ENCODE results near the gene PRTFDC1.

Gene PRTFDC1

DNA sequence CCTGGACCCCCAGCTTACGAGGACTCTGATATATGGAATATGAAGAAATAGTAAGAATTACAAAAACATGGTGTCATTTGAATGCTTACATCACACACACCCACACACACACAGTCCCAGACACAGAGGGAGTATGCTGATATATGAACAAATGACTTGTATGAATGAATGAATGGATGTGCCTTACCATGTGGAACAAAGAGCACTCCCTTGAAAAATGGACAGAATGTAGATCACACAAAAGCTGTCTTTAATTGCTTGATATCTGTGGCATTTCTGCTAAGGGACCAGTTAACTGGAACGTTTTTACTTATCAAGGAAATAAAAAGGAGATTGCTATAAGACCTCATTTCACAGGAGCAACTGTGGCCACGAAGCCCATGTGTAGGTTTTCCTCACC is 46.0 kb downstream of the PRTFDC1 start:
- H3K4me3 ChIP-seq: no peak overlapping the region

GRCh38 chr10:24904824-24905223 is 47.6 kb downstream of the PRTFDC1 start:
- Histone ChIP-seq H3K4me2 (no peak overlapping the region), H3K36me3 (peaks cover 0 to 3% (median 0%) of the 10 kb centered on the region in 11 experiments; a peak in 1 of 22 replicates), H3K9me3 (replicated peaks in 1 of 11) (peaks cover 0 to 16% (median 10%) of the 10 kb centered on the region in 11 experiments; a peak in 15 of 22 replicates), H3K27me3 (no peaks in the 10 kb centered on the region), H3K4me3 (no peak overlapping the region), H3K9ac (no peak overlapping the region), H4K20me1 (no peaks in the 10 kb centered on the region), H3K4me1 (peaks cover 0 to 52% (median 13%) of the 10 kb centered on the region in 10 experiments; a peak in 12 of 20 replicates), H3K27ac (no peak overlapping the region)
- TF ChIP-seq Cebpa-rat (IDR thresholded peaks at IDR 0.05): no peak

More for the DNA sequence above, 46.0 kb downstream of the PRTFDC1 start:
- Histone ChIP-seq H4K20me1 (no peaks in the 10 kb centered on the region), H3K27me3 (no peaks in the 10 kb centered on the region), H3K9me3 (replicated peaks in 1 of 11) (peaks cover 0 to 16% (median 10%) of the 10 kb centered on the region in 11 experiments; a peak in 15 of 22 replicates), H3K36me3 (peaks cover 0 to 3% (median 0%) of the 10 kb centered on the region in 11 experiments; a peak in 1 of 22 replicates), H3K4me2 (no peak overlapping the region), H3K9ac (no peak overlapping the region), H3K27ac (no peak overlapping the region), H3K4me1 (peaks cover 0 to 53% (median 9%) of the 10 kb centered on the region in 10 experiments; a peak in 12 of 20 replicates)
- no peak for TF ChIP-seq Cebpa-rat (IDR thresholded peaks at IDR 0.05)

GRCh38 chr10:24902400-24902728 is 50.0 kb downstream of the PRTFDC1 start:
- peaks cover 0 to 42% (median 14%) of the 10 kb centered on the region in 10 experiments; a peak in 12 of 20 replicates for H3K4me1 ChIP-seq
- H3K27ac ChIP-seq: peak overlapping the region in 2 of 11 experiments; percentile 3 to 76; a peak in 3 of 22 replicates
- H3K27me3 ChIP-seq: no peaks in the 10 kb centered on the region
- no peaks in the 10 kb centered on the region for H4K20me1 ChIP-seq
- peak overlapping the region in 5 of 11 experiments; percentile 60 to 86 (median 76); a peak in 10 of 22 replicates for H3K4me2 ChIP-seq
- H3K4me3 ChIP-seq: no peak overlapping the region
- H3K9me3 ChIP-seq (replicated peaks in 1 of 11): peaks cover 0 to 15% (median 9%) of the 10 kb centered on the region in 11 experiments; a peak in 15 of 22 replicates
- H3K36me3 ChIP-seq: peaks cover 0 to 3% (median 0%) of the 10 kb centered on the region in 11 experiments; a peak in 1 of 22 replicates
- TF ChIP-seq Cebpa-rat (IDR thresholded peaks at IDR 0.05): no peak
- H3K9ac ChIP-seq: no peak overlapping the region

GRCh38 chr10:24901686-24902399 is 50.6 kb downstream of the PRTFDC1 start:
- TF ChIP-seq Cebpa-rat (IDR thresholded peaks at IDR 0.05): no peak
- peaks cover 0 to 47% (median 14%) of the 10 kb centered on the region in 10 experiments; a peak in 12 of 20 replicates for H3K4me1 ChIP-seq
- H3K27ac ChIP-seq: peak overlapping the region in 4 of 11 experiments; percentile 67 to 83 (median 75); a peak in 8 of 22 replicates
- H3K27me3 ChIP-seq: no peaks in the 10 kb centered on the region
- no peak overlapping the region for H3K4me3 ChIP-seq
- H3K36me3 ChIP-seq: peaks cover 0 to under 1% (median 0%) of the 10 kb centered on the region in 11 experiments; a peak in 1 of 22 replicates
- peak overlapping the region in 3 of 11 experiments; percentile 26 to 65 (median 40); a peak in 2 of 22 replicates for H3K9ac ChIP-seq
- peaks cover 0 to 10% (median 4%) of the 10 kb centered on the region in 11 experiments; a peak in 14 of 22 replicates for H3K9me3 ChIP-seq (replicated peaks in 1 of 11)
- peak overlapping the region in 6 of 11 experiments; percentile 1 to 86 (median 74); a peak in 10 of 22 replicates for H3K4me2 ChIP-seq
- H4K20me1 ChIP-seq: no peaks in the 10 kb centered on the region

GRCh38 chr10:24900888-24901685 is 51.3 kb downstream of the PRTFDC1 start:
- no peak for TF ChIP-seq Cebpa-rat (IDR thresholded peaks at IDR 0.05)
- no peaks in the 10 kb centered on the region for H4K20me1 ChIP-seq
- H3K27ac ChIP-seq: peak overlapping the region in 5 of 11 experiments; percentile 32 to 83 (median 74); a peak in 9 of 22 replicates
- H3K27me3 ChIP-seq: no peaks in the 10 kb centered on the region
- H3K9ac ChIP-seq: peak overlapping the region in 3 of 11 experiments; percentile 26 to 65 (median 40); a peak in 2 of 22 replicates
- H3K4me3 ChIP-seq: no peak overlapping the region
- no peaks in the 10 kb centered on the region for H3K36me3 ChIP-seq
- H3K4me2 ChIP-seq: peak overlapping the region in 6 of 11 experiments; percentile 1 to 86 (median 74); a peak in 10 of 22 replicates
- H3K9me3 ChIP-seq (replicated peaks in 1 of 11): peaks cover 0 to 3% (median 0%) of the 10 kb centered on the region in 11 experiments; a peak in 2 of 22 replicates
- H3K4me1 ChIP-seq: peaks cover 0 to 47% (median 14%) of the 10 kb centered on the region in 10 experiments; a peak in 12 of 20 replicates

DNA sequence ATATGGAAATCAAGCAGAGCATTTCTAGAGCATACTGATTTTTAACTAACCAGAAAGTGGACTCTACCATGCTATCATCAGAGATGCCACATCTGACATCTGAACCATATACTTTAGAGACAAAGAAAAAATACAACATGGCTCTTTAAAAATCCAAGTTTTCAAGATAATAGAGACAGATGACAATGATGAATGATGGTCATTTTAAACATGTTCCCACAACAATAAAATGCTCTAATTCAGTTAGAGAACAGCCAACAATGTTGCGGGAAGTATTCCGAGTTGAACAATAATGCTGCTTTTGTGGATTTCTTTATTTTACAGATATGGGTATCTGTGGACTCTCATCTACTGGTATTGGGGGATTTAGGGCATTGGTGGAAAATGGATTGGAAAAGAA is 52.8 kb downstream of the PRTFDC1 start:
- Histone ChIP-seq H3K27ac (no peak overlapping the region), H3K4me2 (peak overlapping the region in 1 of 11 experiments; percentile 76; a peak in 2 of 22 replicates), H3K4me1 (peaks cover 0 to 52% (median 17%) of the 10 kb centered on the region in 10 experiments; a peak in 15 of 20 replicates), H4K20me1 (no peaks in the 10 kb centered on the region), H3K27me3 (no peaks in the 10 kb centered on the region), H3K9me3 (replicated peaks in 1 of 11) (no peaks in the 10 kb centered on the region), H3K4me3 (no peak overlapping the region), H3K9ac (no peak overlapping the region), H3K36me3 (no peaks in the 10 kb centered on the region)
- TF ChIP-seq Cebpa-rat (IDR thresholded peaks at IDR 0.05): no peak

GRCh38 chr10:24898501-24898900 is 53.9 kb downstream of the PRTFDC1 start:
- Histone ChIP-seq H3K36me3 (no peaks in the 10 kb centered on the region), H3K4me2 (no peak overlapping the region), H3K27ac (no peak overlapping the region), H3K4me3 (no peak overlapping the region), H3K4me1 (peaks cover 0 to 62% (median 21%) of the 10 kb centered on the region in 10 experiments; a peak in 15 of 20 replicates), H3K9ac (no peak overlapping the region), H3K27me3 (no peaks in the 10 kb centered on the region), H4K20me1 (no peaks in the 10 kb centered on the region), H3K9me3 (replicated peaks in 1 of 11) (no peaks in the 10 kb centered on the region)
- TF ChIP-seq Cebpa-rat (IDR thresholded peaks at IDR 0.05): no peak

DNA sequence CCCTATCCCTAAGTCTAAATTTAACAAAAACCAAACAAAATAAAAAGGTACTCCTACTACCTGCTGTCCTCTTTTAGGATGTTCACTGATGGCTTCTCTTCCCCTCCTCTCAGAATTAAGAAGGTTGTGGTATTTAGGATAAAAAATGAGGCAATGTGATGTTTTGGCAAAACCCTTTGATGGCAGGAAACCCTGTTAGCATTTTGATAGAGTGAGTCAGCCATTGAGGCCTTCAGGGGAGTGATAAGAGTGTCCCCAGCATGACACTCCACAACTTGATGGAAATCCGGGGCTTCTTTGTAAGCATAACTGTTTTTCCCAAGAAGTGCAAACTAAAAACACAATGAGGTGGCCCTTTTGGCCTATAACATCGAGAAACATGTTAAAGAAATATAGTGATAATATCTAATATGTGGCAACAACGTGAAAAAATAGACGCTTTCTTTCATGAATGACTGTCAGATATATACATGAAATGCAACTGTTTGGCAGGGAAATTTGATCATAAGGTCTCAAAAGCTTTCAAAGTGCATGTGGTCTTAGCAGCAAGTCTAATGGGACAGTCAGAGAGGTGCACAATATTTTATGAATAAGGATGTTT is 55.0 kb downstream of the PRTFDC1 start:
- Histone ChIP-seq H3K27ac (no peak overlapping the region), H3K9me3 (replicated peaks in 1 of 11) (no peaks in the 10 kb centered on the region), H3K9ac (no peak overlapping the region), H3K4me2 (peak overlapping the region in 2 of 11 experiments; percentile 0 to 29; a peak in 2 of 22 replicates), H3K4me3 (no peak overlapping the region), H3K27me3 (no peaks in the 10 kb centered on the region), H4K20me1 (no peaks in the 10 kb centered on the region), H3K4me1 (peaks cover 0 to 51% (median 20%) of the 10 kb centered on the region in 10 experiments; a peak in 15 of 20 replicates), H3K36me3 (no peaks in the 10 kb centered on the region)
- TF ChIP-seq Cebpa-rat (IDR thresholded peaks at IDR 0.05): no peak

Data from BLaER1 treated with 17β-estradiol and CSF1 and Interleukin-3, amounts not matched to agents 10 nM and 100 nM (cell line).